Testis (tissue), 2 donors: ENCODE results near the gene PAPOLA.

ENCODE experiments used
- POLR2A ChIP-seq: fragments of 450-650 bp; IDR thresholded peaks from one replicate; pipeline ENCODE4 v1.6.1; 2017; ENCODE audit warnings: antibody characterized with exemption, mild to moderate bottlenecking, moderate library complexity
- TF ChIP-seq, protein P1 (sequence below), 3 experiments: fragments of 450-650 bp in 2 of 3; fragments of 200-600 bp in 1 of 3; sonication (generic) in 1 of 3; IDR thresholded peaks; one replicate each; pipeline ENCODE4 v1.5.1; 2016 to 2019; ENCODE audit warnings: antibody characterized with exemption in 3 of 3, mild to moderate bottlenecking in 2 of 3, moderate library complexity in 1 of 3

DNA sequence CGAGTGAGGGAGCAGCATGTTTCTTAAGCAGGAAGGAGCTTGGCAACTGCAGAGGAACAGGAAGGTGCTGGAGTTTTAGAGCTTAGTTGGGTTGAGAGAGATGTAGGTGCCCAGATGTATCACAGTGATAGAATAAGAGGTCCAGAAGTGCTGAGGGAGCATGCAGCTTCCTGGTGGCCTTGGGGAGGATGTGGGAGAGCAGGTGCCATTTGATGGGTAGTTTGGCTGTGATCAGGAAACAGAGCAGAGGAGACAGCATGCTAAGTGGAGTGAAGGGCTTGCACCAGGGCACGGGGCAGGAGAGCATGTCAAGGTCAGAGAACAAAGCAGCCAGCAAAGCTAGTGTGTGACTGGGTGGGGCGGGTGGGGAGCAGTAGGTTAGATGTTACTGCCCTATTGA is 74.8 kb downstream of the PAPOLA start:
- TF ChIP-seq, protein P1, sequence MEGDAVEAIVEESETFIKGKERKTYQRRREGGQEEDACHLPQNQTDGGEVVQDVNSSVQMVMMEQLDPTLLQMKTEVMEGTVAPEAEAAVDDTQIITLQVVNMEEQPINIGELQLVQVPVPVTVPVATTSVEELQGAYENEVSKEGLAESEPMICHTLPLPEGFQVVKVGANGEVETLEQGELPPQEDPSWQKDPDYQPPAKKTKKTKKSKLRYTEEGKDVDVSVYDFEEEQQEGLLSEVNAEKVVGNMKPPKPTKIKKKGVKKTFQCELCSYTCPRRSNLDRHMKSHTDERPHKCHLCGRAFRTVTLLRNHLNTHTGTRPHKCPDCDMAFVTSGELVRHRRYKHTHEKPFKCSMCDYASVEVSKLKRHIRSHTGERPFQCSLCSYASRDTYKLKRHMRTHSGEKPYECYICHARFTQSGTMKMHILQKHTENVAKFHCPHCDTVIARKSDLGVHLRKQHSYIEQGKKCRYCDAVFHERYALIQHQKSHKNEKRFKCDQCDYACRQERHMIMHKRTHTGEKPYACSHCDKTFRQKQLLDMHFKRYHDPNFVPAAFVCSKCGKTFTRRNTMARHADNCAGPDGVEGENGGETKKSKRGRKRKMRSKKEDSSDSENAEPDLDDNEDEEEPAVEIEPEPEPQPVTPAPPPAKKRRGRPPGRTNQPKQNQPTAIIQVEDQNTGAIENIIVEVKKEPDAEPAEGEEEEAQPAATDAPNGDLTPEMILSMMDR (IDR thresholded peaks at IDR 0.05), result no peak
- TF ChIP-seq POLR2A, result no peak
